GM15510 (cell line): ENCODE data around the gene ZBTB37.

ENCODE experiments used
- POLR2A ChIP-seq: IDR thresholded peaks from 3 replicates; pipeline ENCODE4 v1.6.1; 2011; ENCODE audit warnings: borderline replicate concordance; ENCODE audit not compliant: insufficient read length; ENCODE audit errors: extremely low read depth

ZBTB37 gene

DNA sequence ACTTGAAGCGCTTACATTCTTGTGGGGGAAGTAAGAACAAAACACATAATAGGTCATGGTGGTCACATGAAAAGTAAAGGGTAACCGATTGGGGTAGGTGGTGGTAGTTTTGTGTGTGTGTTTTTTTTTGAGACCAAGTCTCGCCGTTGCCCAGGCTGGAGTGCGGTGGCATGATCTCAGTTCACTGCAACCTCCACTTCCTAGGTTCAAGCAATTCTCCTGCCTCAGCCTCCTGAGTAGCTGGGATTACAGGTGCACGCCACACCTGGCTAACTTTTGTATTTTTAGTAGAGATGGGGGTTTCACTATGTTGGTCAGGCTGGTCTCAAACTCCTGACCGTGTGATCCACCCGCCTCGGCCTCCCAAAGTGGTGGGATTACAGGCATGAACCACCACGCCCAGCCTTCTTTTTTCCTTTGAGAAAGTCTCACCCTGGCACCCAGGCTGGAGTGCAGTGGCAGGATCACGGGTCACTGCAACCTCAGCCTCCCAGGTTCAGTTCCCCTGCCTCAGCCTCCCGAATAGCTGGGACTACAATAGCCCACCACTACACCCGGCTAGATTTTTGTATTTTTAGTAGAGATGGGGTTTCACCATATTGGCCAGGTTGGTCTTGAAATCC is 5.9 kb upstream of the ZBTB37 start:
- peak; percentile 49 for TF ChIP-seq POLR2A

DNA sequence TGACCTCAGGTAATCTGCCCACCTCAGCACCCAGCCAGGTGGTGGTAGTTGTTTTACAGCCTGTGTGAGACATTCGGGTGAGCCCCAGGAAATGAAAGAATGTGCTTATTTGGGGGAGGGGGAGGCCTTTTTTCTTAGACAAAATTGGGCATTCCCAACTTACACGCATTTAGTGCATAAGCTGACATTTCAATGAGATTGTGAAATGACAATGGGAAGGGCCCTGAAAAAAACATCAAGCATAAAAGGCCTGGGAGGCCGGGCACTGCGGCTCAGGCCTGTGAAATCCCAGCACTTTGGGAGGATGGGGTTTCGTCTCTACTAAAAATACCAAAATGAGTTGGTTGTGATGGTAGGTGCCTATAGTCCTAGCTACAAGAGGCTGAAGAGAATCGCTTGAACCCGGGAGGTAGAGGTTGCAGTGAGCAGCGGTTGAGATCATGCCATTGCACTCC is 5.4 kb upstream of the ZBTB37 start:
- no peak for TF ChIP-seq POLR2A

- TF ChIP-seq POLR2A = no peak
Observed at GRCh38 chr1:173863224-173864161, 4.7 kb upstream of the ZBTB37 start.

DNA sequence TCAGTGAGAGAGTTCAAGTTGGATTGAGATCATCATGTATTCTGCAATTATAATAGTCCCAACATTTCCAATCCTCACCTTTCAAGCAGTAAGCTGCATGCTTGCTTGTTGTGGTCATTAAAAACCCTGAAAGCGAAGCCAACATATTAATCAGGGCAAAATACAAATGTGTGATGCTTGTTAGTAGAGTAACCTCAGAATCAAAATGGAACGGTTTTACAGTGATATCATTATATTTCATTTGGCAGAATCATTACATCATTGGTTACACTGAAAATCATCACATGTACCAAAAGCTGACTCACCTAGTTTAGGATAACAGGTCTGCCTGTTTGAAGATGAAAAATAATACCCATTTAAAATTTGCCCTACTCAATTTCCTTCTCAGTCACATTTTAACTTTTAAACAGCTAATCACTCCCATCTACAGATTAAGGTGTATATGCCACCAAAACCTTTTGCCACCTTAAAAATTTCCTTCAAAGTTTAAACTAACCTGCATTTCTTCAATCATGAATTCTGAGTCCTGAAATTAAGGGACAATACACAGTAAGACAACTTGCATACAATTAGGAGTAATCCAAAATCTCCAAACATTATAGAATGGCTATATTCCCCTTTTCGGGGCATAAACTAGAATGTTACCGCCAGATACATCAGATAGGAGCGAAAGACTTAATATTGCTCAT is 3.9 kb upstream of the ZBTB37 start:
- TF ChIP-seq POLR2A = no peak

- peak; percentile 12 for TF ChIP-seq POLR2A
Observed at GRCh38 chr1:173865468-173866164, 2.6 kb upstream of the ZBTB37 start.

GRCh38 chr1:173866413-173867115 is 1.6 kb upstream of the ZBTB37 start:
- no peak for TF ChIP-seq POLR2A

GRCh38 chr1:173867141-173867752 is 933 bp upstream of the ZBTB37 start:
- TF ChIP-seq POLR2A = no peak

- TF ChIP-seq POLR2A = peak; percentile 99
Observed at GRCh38 chr1:173867753-173868265, 371 bp upstream of the ZBTB37 start, which contains the start of gene GAS5. Gene GAS5 (minus strand): TSS chr1:173867989.

DNA sequence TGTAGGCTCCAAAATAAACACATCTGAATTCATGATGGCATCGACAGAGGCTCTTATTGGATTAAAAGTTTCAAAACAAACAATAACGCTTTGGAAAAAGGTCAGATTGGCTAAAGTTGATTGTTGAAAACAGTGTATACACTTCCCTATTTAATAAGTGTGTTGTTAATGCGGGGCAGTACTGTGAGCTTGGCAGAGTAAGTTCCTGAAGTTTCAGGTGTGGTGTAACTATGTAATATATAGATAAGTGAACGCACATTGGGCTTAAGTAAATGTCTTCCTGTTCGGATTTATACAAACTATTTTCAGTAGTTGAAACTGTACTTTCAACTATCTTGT is 810 bp downstream of the ZBTB37 start:
- no peak for TF ChIP-seq POLR2A

GRCh38 chr1:173870252-173871075 is 2.3 kb downstream of the ZBTB37 start:
- peak; percentile 55 for TF ChIP-seq POLR2A

DNA sequence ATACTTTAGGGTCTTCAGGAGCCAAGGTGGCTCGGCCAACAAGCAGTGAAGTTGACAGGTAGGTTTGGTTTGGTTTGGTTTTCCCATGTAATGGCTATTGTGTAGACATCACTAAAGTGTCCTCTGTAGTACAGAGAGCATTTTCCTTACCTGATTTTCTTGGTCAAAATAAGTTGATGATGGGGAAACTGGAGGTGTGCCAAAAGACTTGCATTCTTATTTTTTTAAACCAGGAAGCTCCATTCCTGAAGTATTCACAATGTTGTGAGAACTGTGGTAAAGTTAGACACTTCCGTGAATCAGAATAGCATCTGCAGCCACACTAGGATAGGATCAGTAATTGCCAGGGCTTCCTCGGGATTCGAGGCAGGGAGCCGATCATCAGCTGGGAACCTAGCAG is 2.9 kb downstream of the ZBTB37 start:
- no peak for TF ChIP-seq POLR2A

GRCh38 chr1:173871500-173871899 is 3.3 kb downstream of the ZBTB37 start:
- TF ChIP-seq POLR2A = no peak

DNA sequence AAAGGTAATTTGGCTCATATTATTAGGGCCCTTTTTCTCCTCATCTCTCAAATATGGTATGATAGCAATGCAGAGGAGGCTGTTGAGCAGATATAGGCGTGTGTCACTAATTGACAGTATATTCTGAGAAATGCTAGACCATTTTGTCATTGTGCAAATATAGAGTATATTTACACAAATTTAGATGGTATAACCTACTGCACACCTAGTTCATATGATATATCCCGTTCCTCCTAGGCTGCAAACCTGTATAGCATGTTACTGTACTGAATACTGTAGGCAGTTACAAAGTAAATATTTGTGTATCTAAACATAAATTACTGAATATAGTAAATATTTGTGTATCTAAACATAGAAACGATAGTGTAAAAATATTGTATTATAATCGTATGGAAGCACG is 8.6 kb downstream of the ZBTB37 start:
- TF ChIP-seq POLR2A = no peak

- no peak for TF ChIP-seq POLR2A
Observed at GRCh38 chr1:173878251-173878650, 10.1 kb downstream of the ZBTB37 start.
